HepG2 (cell line): ENCODE results near the gene ANO2. TPM values are rescaled to one million over a fixed set of nuclear protein-coding genes. Genes with fewer than 3 reads are reported as not detected.

ENCODE experiments used
- ATAC-seq: fragments of 200-7000 bp; cut with Tn5 transposase; 3 replicates; pipeline ENCODE4 v1.9.1; 2020; ENCODE audit warnings: mild to moderate bottlenecking, moderate library complexity
- BruUV-seq: library from RNA; stranded (reverse); fragments of 400-500 nt; replicated peaks from 2 replicates; lab custom pipeline; 2021; lab: Mats Ljungman, UMichigan
- CTCF ChIA-PET: fragments of 300-600 bp; formaldehyde crosslinking; extraction: SDS; loops from one replicate; lab custom pipeline; 2021; ENCODE audit warnings: low total read pairs, inconsistent platforms, low intra/inter-chr PET ratio; lab: Yijun Ruan, JAX
- POLR2A ChIA-PET: fragments of 350-600 bp; sonication (Branson Sonifier 250); formaldehyde crosslinking; loops from one replicate; lab custom pipeline; 2020; ENCODE audit warnings: antibody characterized with exemption, inconsistent platforms; lab: Yijun Ruan, JAX
- DNase-seq: peaks from one replicate; pipeline ENCODE4 v3.0.0-alpha.2; 2015; ENCODE audit warnings: low spot score
- FAIRE-seq: peaks from 3 replicates; lab custom pipeline; 2011; peaks lifted over from hg19 to GRCh38; lab: Jason Lieb, UNC
- H2AFZ ChIP-seq: one replicate; pipeline ENCODE4 v1.6.1; 2011; ENCODE audit warnings: low read length, inconsistent platforms
- H3K27ac ChIP-seq: fragments of 300-600 bp; 3 replicates; pipeline ENCODE4 v1.8.0; 2011; ENCODE audit warnings: mixed run types, mild to moderate bottlenecking, mixed read lengths, low read length, inconsistent platforms; ENCODE audit not compliant: insufficient read depth; ENCODE audit errors: extremely low read length
- H3K27me3 ChIP-seq, 2 experiments: fragments of 200-600 bp in 1 of 2; 2 replicates in 1 of 2; 3 replicates in 1 of 2; pipeline versions ENCODE4 v1.6.0 to v1.8.0; 2011; ENCODE audit warnings: low read length in 2 of 2, mild to moderate bottlenecking in 2 of 2, moderate library complexity in 2 of 2, inconsistent platforms in 1 of 2; ENCODE audit not compliant: insufficient read depth in 2 of 2, control insufficient read depth in 1 of 2
- H3K36me3 ChIP-seq, 2 experiments: fragments of 200-600 bp in 1 of 2; replicated peaks in 1 of 2; 2 replicates in 1 of 2; 3 replicates in 1 of 2; pipeline versions ENCODE4 v1.5.1 to v1.8.0; 2011; ENCODE audit warnings: low read length in 2 of 2, inconsistent platforms in 1 of 2; ENCODE audit not compliant: insufficient read depth in 2 of 2, control insufficient read depth in 1 of 2
- H3K4me1 ChIP-seq: 2 replicates; pipeline ENCODE4 v1.5.1; 2012; ENCODE audit warnings: low read length, inconsistent platforms; ENCODE audit not compliant: insufficient read depth
- H3K4me2 ChIP-seq: 2 replicates; pipeline ENCODE4 v1.6.0; 2011; ENCODE audit warnings: low read depth, low read length, inconsistent platforms
- H3K4me3 ChIP-seq, 3 experiments: fragments of 200-600 bp in 1 of 3; sonication (generic), shearing (Covaris generic) in 1 of 3; replicated peaks in 1 of 3; 2 replicates each; pipeline ENCODE4 v1.5.1; 2011 to 2016; ENCODE audit warnings: low read length in 3 of 3, inconsistent platforms in 2 of 3, low read depth in 2 of 3, mild to moderate bottlenecking in 2 of 3, control low read depth in 1 of 3, mixed read lengths in 1 of 3; ENCODE audit not compliant: insufficient read depth in 1 of 3
- H3K79me2 ChIP-seq: one replicate; pipeline ENCODE4 v1.6.1; 2011; ENCODE audit warnings: low read length, inconsistent platforms; ENCODE audit not compliant: insufficient read depth
- H3K9ac ChIP-seq: 2 replicates; pipeline ENCODE4 v1.6.0; 2011; ENCODE audit warnings: mild to moderate bottlenecking, low read depth, low read length, inconsistent platforms; ENCODE audit not compliant: insufficient read depth
- H3K9me3 ChIP-seq: 2 replicates; pipeline ENCODE4 v1.5.1; 2012; ENCODE audit warnings: mild to moderate bottlenecking, low read length
- H4K20me1 ChIP-seq: 2 replicates; pipeline ENCODE4 v1.6.0; 2011; ENCODE audit warnings: inconsistent platforms, mild to moderate bottlenecking, low read length, moderate library complexity; ENCODE audit not compliant: insufficient read depth
- DR1 ChIP-seq: sonication (generic); formaldehyde crosslinking; IDR thresholded peaks from 2 replicates; pipeline ENCODE4 v1.8.0; 2021; ENCODE audit warnings: mild to moderate bottlenecking, missing genetic modification reagents, inconsistent platforms
- HNRNPK ChIP-seq: fragments of 200-400 bp; formaldehyde crosslinking; IDR thresholded peaks from 2 replicates; pipeline ENCODE4 v1.6.1; 2018; ENCODE audit warnings: low read length, low read depth, moderate library complexity, mild to moderate bottlenecking; ENCODE audit not compliant: poor library complexity, severe bottlenecking
- MAFG ChIP-seq: sonication (generic); formaldehyde crosslinking; IDR thresholded peaks from 2 replicates; pipeline ENCODE4 v1.5.1; 2020; ENCODE audit warnings: mild to moderate bottlenecking, missing genetic modification reagents
- MIXL1 ChIP-seq: IDR thresholded peaks from 2 replicates; pipeline ENCODE4 v1.6.1; 2016
- POLR2A ChIP-seq, 2 experiments: IDR thresholded peaks; 2 replicates each; pipeline ENCODE4 v1.6.1; 2011; ENCODE audit warnings: low read depth in 2 of 2, low read length in 2 of 2, mild to moderate bottlenecking in 1 of 2, moderate library complexity in 1 of 2; ENCODE audit not compliant: insufficient read depth in 1 of 2
- SETDB1 ChIP-seq: sonication (generic); formaldehyde crosslinking; IDR thresholded peaks from 2 replicates; pipeline ENCODE4 v1.5.1; 2020; ENCODE audit warnings: missing genetic modification reagents, mild to moderate bottlenecking, borderline replicate concordance
- TOE1 ChIP-seq: sonication (generic); formaldehyde crosslinking; IDR thresholded peaks from 2 replicates; pipeline ENCODE4 v1.4.0; 2020; ENCODE audit warnings: mild to moderate bottlenecking, missing genetic modification reagents
- ZFP41 ChIP-seq: sonication (generic); formaldehyde crosslinking; IDR thresholded peaks from 2 replicates; pipeline ENCODE4 v1.4.0; 2020; ENCODE audit warnings: mild to moderate bottlenecking, missing genetic modification reagents, borderline replicate concordance
- ZNF547 ChIP-seq: sonication (generic); formaldehyde crosslinking; IDR thresholded peaks from 2 replicates; pipeline ENCODE4 v1.5.1; 2020; ENCODE audit warnings: mild to moderate bottlenecking, missing genetic modification reagents
- ZNF83 ChIP-seq: sonication (generic); formaldehyde crosslinking; IDR thresholded peaks from 2 replicates; pipeline ENCODE4 v1.4.0; 2020; ENCODE audit warnings: missing genetic modification reagents, mild to moderate bottlenecking, borderline replicate concordance
- WGBS: methylation state at CpG from one replicate; pipeline ENCODE4 v1.1.6; 2017; ENCODE audit warnings: low lambda C conversion rate; 5-methylcytosine and 5-hydroxymethylcytosine counted together
- in situ Hi-C: cut with HindIII; loops from 2 replicates; pipeline ENCODE4 v1.10.0; 2017; ENCODE audit warnings: low pct_unique_long_range_greater_than_20kb; ENCODE audit not compliant: extremely low pct_ligation_motif_present
- intact Hi-C: fragments of 100-400 bp; cut with micrococcal nuclease; formaldehyde crosslinking; loops from one replicate; pipeline ENCODE4 v1.10.0; 2022; ENCODE audit not compliant: unreplicated experiment
- polyA plus RNA-seq, 8 experiments: library from polyadenylated mRNA; depleted of rRNA in 3 of 8; stranded (reverse) in 7 of 8; unstranded in 1 of 8; fragments of >200 nt; fragmentation: Illumina TruSeq in 4 of 8; extraction: Trizol in 4 of 8; gene quantifications; 2 replicates each; pipeline versions ENCODE4 v1.2.1 to v1.2.3, GENCODE V29; 2011 to 2016; ENCODE audit warnings: low read depth in 4 of 8, missing spikeins in 1 of 8, mixed read lengths in 1 of 8; ENCODE audit not compliant: insufficient read depth in 1 of 8
- total RNA-seq, 5 experiments: library from RNA; depleted of rRNA; stranded (reverse); fragments of >200 nt; fragmentation: Illumina TruSeq; extraction: Trizol; gene quantifications; 2 replicates each; pipeline ENCODE4 v1.2.3, GENCODE V29; 2016; ENCODE audit warnings: low read depth in 1 of 5
- TF ChIP-seq, protein P1 (sequence below): sonication (generic); formaldehyde crosslinking; IDR thresholded peaks from 2 replicates; pipeline ENCODE4 v1.5.0; 2020; ENCODE audit warnings: missing genetic modification reagents

Gene ANO2
- total and polyA plus RNA-seq, 2 of the 13 experiments (the other 11 are each of a cell fraction or from before 2014, with no cell fraction given), result 0.18 TPM; not detected in 1

- no TSS peak for BruUV-seq
- ChIA-PET CTCF (no interaction called here), POLR2A (no interaction called here)
- WGBS, result 0% methylated on average over 2 of the region's 3 CpGs
- Histone ChIP-seq H3K27ac (no peak overlapping the region), H4K20me1 (no peaks in the 10 kb centered on the region), H3K79me2 (no peaks in the 10 kb centered on the region), H3K36me3 (no peaks in the 10 kb centered on the region), H3K9ac (no peak overlapping the region), H3K9me3 (no peaks in the 10 kb centered on the region), H3K4me1 (no peaks in the 10 kb centered on the region), H2AFZ (no peak overlapping the region), H3K4me3 (no peak overlapping the region), H3K27me3 (peaks cover 0 to 9% of the 10 kb centered on the region in 2 experiments; a peak in 2 of 5 replicates), H3K4me2 (no peak overlapping the region)
- TF ChIP-seq MIXL1 (CRISPR knock-in tag) (no peak), SETDB1 (CRISPR knock-in tag) (no peak), ZNF547 (no peak), POLR2A (IDR thresholded peaks at IDR 0.05; ENCODE audit: insufficient read depth in 1 of 2, low read depth in 2 of 2, low read length in 2 of 2) (no peak), ZNF83 (CRISPR knock-in tag) (no peak), HNRNPK (no peak), TOE1 (CRISPR knock-in tag) (no peak), ZFP41 (CRISPR knock-in tag) (no peak), MAFG (no peak), DR1 (CRISPR knock-in tag) (no peak)
- TF ChIP-seq, protein P1, sequence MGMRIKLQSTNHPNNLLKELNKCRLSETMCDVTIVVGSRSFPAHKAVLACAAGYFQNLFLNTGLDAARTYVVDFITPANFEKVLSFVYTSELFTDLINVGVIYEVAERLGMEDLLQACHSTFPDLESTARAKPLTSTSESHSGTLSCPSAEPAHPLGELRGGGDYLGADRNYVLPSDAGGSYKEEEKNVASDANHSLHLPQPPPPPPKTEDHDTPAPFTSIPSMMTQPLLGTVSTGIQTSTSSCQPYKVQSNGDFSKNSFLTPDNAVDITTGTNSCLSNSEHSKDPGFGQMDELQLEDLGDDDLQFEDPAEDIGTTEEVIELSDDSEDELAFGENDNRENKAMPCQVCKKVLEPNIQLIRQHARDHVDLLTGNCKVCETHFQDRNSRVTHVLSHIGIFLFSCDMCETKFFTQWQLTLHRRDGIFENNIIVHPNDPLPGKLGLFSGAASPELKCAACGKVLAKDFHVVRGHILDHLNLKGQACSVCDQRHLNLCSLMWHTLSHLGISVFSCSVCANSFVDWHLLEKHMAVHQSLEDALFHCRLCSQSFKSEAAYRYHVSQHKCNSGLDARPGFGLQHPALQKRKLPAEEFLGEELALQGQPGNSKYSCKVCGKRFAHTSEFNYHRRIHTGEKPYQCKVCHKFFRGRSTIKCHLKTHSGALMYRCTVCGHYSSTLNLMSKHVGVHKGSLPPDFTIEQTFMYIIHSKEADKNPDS (CRISPR knock-in tag), result no peak
- in situ Hi-C loops, result no loop called here
- intact Hi-C loops, result no loop called here
- FAIRE-seq (no peak), DNase-seq (no peak), ATAC-seq (no peak)
Measured at GRCh38 chr12:5864301-5864700, 80.8 kb downstream of the ANO2 start.
